DND-41 (cell line): ENCODE data around the gene PGM5.
"Not testable (repeated sequence)": the region's sequence is repeated elsewhere in the genome, so short reads cannot be mapped to it uniquely, and the experiment has no call there.

Experiments used
- ATAC-seq: fragments of 200-7000 bp; cut with Tn5 transposase; 3 replicates; pipeline ENCODE4 v1.9.1; 2021; ENCODE audit warnings: low read depth; ENCODE audit not compliant: insufficient read depth
- DNase-seq: peaks from one replicate; pipeline ENCODE4 v3.0.0-alpha.2; 2020
- H2AFZ ChIP-seq: 2 replicates; pipeline ENCODE4 v1.6.0; 2012; ENCODE audit warnings: low read depth, low read length
- H3K27ac ChIP-seq: 2 replicates; pipeline ENCODE4 v1.5.1; 2012; ENCODE audit warnings: low read length, inconsistent platforms
- H3K27me3 ChIP-seq: fragments of 200-600 bp; sonication (generic); 2 replicates; pipeline ENCODE4 v1.6.0; 2012; ENCODE audit warnings: low read length, mild to moderate bottlenecking, inconsistent platforms; ENCODE audit not compliant: insufficient read depth, poor library complexity
- H3K36me3 ChIP-seq: 2 replicates; pipeline ENCODE4 v1.5.1; 2012; ENCODE audit warnings: low read length, inconsistent platforms; ENCODE audit not compliant: insufficient read depth
- H3K4me1 ChIP-seq: 2 replicates; pipeline ENCODE4 v1.5.1; 2012; ENCODE audit warnings: mild to moderate bottlenecking, low read length; ENCODE audit not compliant: insufficient read depth
- H3K4me2 ChIP-seq: 2 replicates; pipeline ENCODE4 v1.6.0; 2012; ENCODE audit warnings: mild to moderate bottlenecking, moderate library complexity, low read length, inconsistent platforms; ENCODE audit not compliant: insufficient read depth
- H3K4me3 ChIP-seq, 2 experiments: fragments of 200-600 bp in 1 of 2; shearing (Covaris generic) in 1 of 2; 2 replicates each; pipeline ENCODE4 v1.5.1; 2012 to 2016; ENCODE audit warnings: inconsistent platforms in 2 of 2, low read length in 2 of 2, mild to moderate bottlenecking in 2 of 2, low read depth in 1 of 2, moderate library complexity in 1 of 2
- H3K79me2 ChIP-seq: 2 replicates; pipeline ENCODE4 v1.6.0; 2012; ENCODE audit warnings: low read length, inconsistent platforms; ENCODE audit not compliant: insufficient read depth
- H3K9ac ChIP-seq: 2 replicates; pipeline ENCODE4 v1.6.0; 2012; ENCODE audit warnings: low read depth, mild to moderate bottlenecking, inconsistent platforms, low read length, moderate library complexity
- H3K9me3 ChIP-seq: 2 replicates; pipeline ENCODE4 v1.5.1; 2012; ENCODE audit warnings: low read length, moderate library complexity, mild to moderate bottlenecking, inconsistent platforms; ENCODE audit not compliant: insufficient read depth, severe bottlenecking
- H4K20me1 ChIP-seq: 2 replicates; pipeline ENCODE4 v1.6.0; 2012; ENCODE audit warnings: low read length; ENCODE audit not compliant: insufficient read depth

The PGM5 gene

GRCh38 chr9:68390737-68391136 is 34.3 kb downstream of the PGM5 start:
- not testable (repeated sequence) for H3K9ac ChIP-seq, H4K20me1 ChIP-seq, ATAC-seq, H3K4me3 ChIP-seq, DNase-seq, H3K79me2 ChIP-seq, H3K27me3 ChIP-seq, H3K27ac ChIP-seq, H3K4me2 ChIP-seq, H3K4me1 ChIP-seq, H3K36me3 ChIP-seq, H2AFZ ChIP-seq, H3K9me3 ChIP-seq

- DNase-seq, H3K27me3 ChIP-seq, H3K4me2 ChIP-seq, ATAC-seq, H3K4me1 ChIP-seq, H3K36me3 ChIP-seq, H3K27ac ChIP-seq, H2AFZ ChIP-seq, H3K79me2 ChIP-seq, H3K9ac ChIP-seq, H4K20me1 ChIP-seq, H3K9me3 ChIP-seq, H3K4me3 ChIP-seq: not testable (repeated sequence)
Measured at GRCh38 chr9:68396411-68397094, 40.1 kb downstream of the PGM5 start.

DNA sequence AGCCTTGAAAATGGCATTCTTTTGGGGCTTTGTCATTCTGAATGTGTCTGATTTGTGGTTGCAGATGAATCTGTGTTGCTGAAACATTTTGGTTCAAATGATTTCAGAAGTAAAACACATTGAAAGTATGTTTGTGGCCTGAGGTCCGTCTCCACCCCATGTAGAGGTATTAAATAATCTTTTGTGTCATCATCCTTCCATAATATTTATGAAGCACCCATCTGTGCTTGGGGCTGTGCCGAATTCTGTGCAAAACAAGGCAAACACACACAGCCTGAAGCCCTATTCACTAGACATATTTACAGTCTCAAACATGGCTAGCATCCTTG is 40.6 kb downstream of the PGM5 start:
- H3K4me2 ChIP-seq, H3K27ac ChIP-seq, H3K9ac ChIP-seq, DNase-seq, H2AFZ ChIP-seq, H4K20me1 ChIP-seq, ATAC-seq, H3K9me3 ChIP-seq, H3K36me3 ChIP-seq, H3K27me3 ChIP-seq, H3K4me3 ChIP-seq, H3K79me2 ChIP-seq, H3K4me1 ChIP-seq: not testable (repeated sequence)

DNA sequence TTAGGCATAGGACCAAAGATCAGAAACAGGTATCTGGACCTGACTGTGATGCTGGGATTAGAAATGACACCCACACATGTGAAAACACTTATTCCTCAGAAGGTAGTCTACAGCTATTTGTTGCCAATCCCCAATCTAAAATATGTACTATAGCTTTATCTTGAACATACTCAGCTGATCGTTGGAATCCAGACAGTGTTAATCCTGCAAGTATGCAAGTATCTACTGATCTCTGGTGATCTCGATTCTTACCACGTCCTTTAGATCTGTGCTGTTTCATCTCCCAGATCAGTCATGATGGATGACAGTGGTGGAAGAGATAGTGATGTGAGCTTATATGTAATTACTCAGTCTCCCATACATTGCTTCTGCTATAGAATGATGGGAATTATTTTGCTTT is 41.4 kb downstream of the PGM5 start:
- not testable (repeated sequence) for H4K20me1 ChIP-seq, H3K4me2 ChIP-seq, DNase-seq, H3K27ac ChIP-seq, H3K4me3 ChIP-seq, ATAC-seq, H2AFZ ChIP-seq, H3K9me3 ChIP-seq, H3K9ac ChIP-seq, H3K36me3 ChIP-seq, H3K27me3 ChIP-seq, H3K4me1 ChIP-seq, H3K79me2 ChIP-seq

GRCh38 chr9:68398324-68398723 is 41.9 kb downstream of the PGM5 start:
- not testable (repeated sequence) for H4K20me1 ChIP-seq

GRCh38 chr9:68404421-68405185 is 48.2 kb downstream of the PGM5 start:
- not testable (repeated sequence) for H3K27me3 ChIP-seq, H3K9me3 ChIP-seq, DNase-seq

More at GRCh38 chr9:68398324-68398723, 41.9 kb downstream of the PGM5 start:
- H3K27me3 ChIP-seq, H3K4me2 ChIP-seq, ATAC-seq, H3K27ac ChIP-seq, H3K79me2 ChIP-seq, H2AFZ ChIP-seq, H3K9ac ChIP-seq, H3K4me1 ChIP-seq, H3K9me3 ChIP-seq, H3K36me3 ChIP-seq, DNase-seq, H3K4me3 ChIP-seq: not testable (repeated sequence)

DNA sequence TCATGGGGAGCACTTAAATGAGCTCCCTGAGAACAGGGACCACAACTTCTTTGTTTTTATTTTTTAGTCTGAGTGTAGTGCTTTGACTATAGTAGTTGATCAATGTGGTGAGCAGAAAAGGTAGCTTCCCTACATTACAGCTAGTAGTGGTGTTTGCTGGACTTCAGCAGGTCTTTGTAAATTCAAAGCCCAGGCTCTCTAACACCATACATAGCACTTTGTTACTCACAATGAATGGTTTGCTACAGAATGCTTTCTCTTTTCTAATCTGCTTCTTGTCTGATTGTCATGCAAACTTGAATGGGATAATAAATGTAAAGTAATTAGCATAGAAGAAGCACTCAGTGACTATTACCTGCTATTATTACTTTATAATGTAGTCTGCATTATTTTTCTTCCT is 55.5 kb downstream of the PGM5 start:
- H3K27me3 ChIP-seq, H3K36me3 ChIP-seq, H3K4me2 ChIP-seq, ATAC-seq, H4K20me1 ChIP-seq, H2AFZ ChIP-seq, H3K4me1 ChIP-seq, H3K27ac ChIP-seq, H3K79me2 ChIP-seq, DNase-seq, H3K9ac ChIP-seq, H3K9me3 ChIP-seq, H3K4me3 ChIP-seq: not testable (repeated sequence)

More at GRCh38 chr9:68404421-68405185, 48.2 kb downstream of the PGM5 start:
- H2AFZ ChIP-seq, H3K4me3 ChIP-seq, H4K20me1 ChIP-seq, ATAC-seq, H3K36me3 ChIP-seq, H3K27ac ChIP-seq, H3K4me2 ChIP-seq, H3K79me2 ChIP-seq, H3K4me1 ChIP-seq, H3K9ac ChIP-seq: not testable (repeated sequence)

DNA sequence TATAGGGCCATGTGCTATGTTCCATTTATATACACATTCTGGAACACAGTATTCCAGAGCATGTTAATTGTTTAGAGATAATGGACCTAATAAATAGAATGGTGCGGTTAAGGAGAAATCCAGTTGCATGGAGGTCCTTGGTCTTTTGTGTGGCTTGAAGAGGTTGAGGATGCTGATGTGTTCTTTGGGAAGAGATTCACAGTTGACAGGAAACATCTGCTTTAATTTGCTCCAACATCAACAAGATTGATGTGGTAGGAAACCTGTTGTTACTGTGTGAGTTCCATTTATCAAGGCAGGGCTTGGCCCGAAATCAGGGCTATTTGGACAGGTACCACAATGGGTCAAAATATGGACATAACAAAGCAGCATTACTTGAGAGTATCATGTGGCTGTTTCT is 56.3 kb downstream of the PGM5 start:
- not testable (repeated sequence) for H3K79me2 ChIP-seq, H3K4me3 ChIP-seq, H3K4me2 ChIP-seq, H3K9ac ChIP-seq, H2AFZ ChIP-seq, H3K4me1 ChIP-seq, H3K9me3 ChIP-seq, H3K27ac ChIP-seq, H3K36me3 ChIP-seq, H3K27me3 ChIP-seq, ATAC-seq, DNase-seq, H4K20me1 ChIP-seq
